GM12878 (cell line): Measurements from ENCODE around the gene TPCN1. TPM values are rescaled to one million over a fixed set of nuclear protein-coding genes. Genes with fewer than 3 reads are reported as not detected.

ENCODE experiments used
- ATAC-seq: fragments of 200-7000 bp; cut with Tn5 transposase; 3 replicates; pipeline ENCODE4 v1.9.1; 2020; ENCODE audit warnings: mild to moderate bottlenecking, moderate library complexity
- BruUV-seq: library from RNA; stranded (reverse); fragments of 400-500 nt; replicated peaks from 2 replicates; lab custom pipeline; 2021; lab: Mats Ljungman, UMichigan
- CTCF ChIA-PET: fragments of 300-600 bp; sonication (Branson Sonifier 250); formaldehyde crosslinking; extraction: SDS; loops from one replicate; lab custom pipeline; 2021; ENCODE audit warnings: inconsistent platforms; lab: Yijun Ruan, JAX
- POLR2A ChIA-PET: fragments of 350-600 bp; formaldehyde crosslinking; extraction: SDS; loops from one replicate; lab custom pipeline; 2021; ENCODE audit warnings: inconsistent platforms; lab: Charles Lee
- RAD21 ChIA-PET: fragments of 300-600 bp; sonication (Branson Sonifier 250); formaldehyde crosslinking; loops from one replicate; lab custom pipeline; 2023; ENCODE audit warnings: antibody characterized with exemption; ENCODE audit not compliant: unreplicated experiment; lab: Charles Lee
- SMC1A ChIA-PET: fragments of 300-600 bp; sonication (Branson Sonifier 250); formaldehyde crosslinking; loops from one replicate; lab custom pipeline; 2023; ENCODE audit not compliant: unreplicated experiment, uncharacterized antibody; lab: Charles Lee
- DNase-seq: peaks from one replicate; pipeline ENCODE4 v3.0.0-alpha.2; 2011; ENCODE audit warnings: low read depth, low spot score
- FAIRE-seq: peaks from 3 replicates; lab custom pipeline; 2011; peaks lifted over from hg19 to GRCh38; lab: Jason Lieb, UNC
- H2AFZ ChIP-seq: 2 replicates; pipeline ENCODE4 v1.6.0; 2011; ENCODE audit warnings: low read depth, low read length, control low read depth; ENCODE audit not compliant: control insufficient read depth
- H3K27ac ChIP-seq: 2 replicates; pipeline ENCODE4 v1.5.1; 2011; ENCODE audit warnings: control low read depth; ENCODE audit not compliant: control insufficient read depth, insufficient read depth
- H3K27me3 ChIP-seq, 2 experiments: replicated peaks in 1 of 2; 2 replicates each; pipeline versions ENCODE4 v1.6.0 to v1.6.1; 2011; ENCODE audit warnings: low read length in 1 of 2; ENCODE audit not compliant: control insufficient read depth in 2 of 2, insufficient read depth in 2 of 2
- H3K36me3 ChIP-seq, 2 experiments: 2 replicates each; pipeline ENCODE4 v1.5.1; 2011; ENCODE audit warnings: low read length in 1 of 2; ENCODE audit not compliant: control insufficient read depth in 2 of 2, insufficient read depth in 2 of 2
- H3K4me1 ChIP-seq: 2 replicates; pipeline ENCODE4 v1.6.1; 2011; ENCODE audit warnings: mild to moderate bottlenecking, low read length, moderate library complexity, mixed read lengths; ENCODE audit not compliant: control insufficient read depth, insufficient read depth
- H3K4me2 ChIP-seq: 2 replicates; pipeline ENCODE4 v1.6.0; 2011; ENCODE audit warnings: control low read depth; ENCODE audit not compliant: control insufficient read depth, insufficient read depth
- H3K4me3 ChIP-seq: fragments of 200-600 bp; sonication (generic); 2 replicates; pipeline ENCODE4 v1.5.1; 2016
- H3K79me2 ChIP-seq: 2 replicates; pipeline ENCODE4 v1.6.0; 2011; ENCODE audit warnings: low read length; ENCODE audit not compliant: control insufficient read depth, insufficient read depth
- H3K9ac ChIP-seq: 2 replicates; pipeline ENCODE4 v1.8.0; 2011; ENCODE audit warnings: low read length, control low read depth, mixed read lengths; ENCODE audit not compliant: control insufficient read depth, insufficient read depth
- H3K9me3 ChIP-seq: replicated peaks from 3 replicates; pipeline ENCODE4 v1.5.1; 2011; ENCODE audit warnings: mild to moderate bottlenecking, low read length; ENCODE audit not compliant: control insufficient read depth, insufficient read depth
- H4K20me1 ChIP-seq: 2 replicates; pipeline ENCODE4 v1.6.0; 2011; ENCODE audit not compliant: control insufficient read depth, insufficient read depth
- BRCA1 ChIP-seq: IDR thresholded peaks from 2 replicates; pipeline ENCODE4 v1.6.1; 2011; ENCODE audit warnings: low read depth, low read length, improper control_type of control experiment
- CBFB ChIP-seq: IDR thresholded peaks from 2 replicates; pipeline ENCODE4 v1.6.1; 2016; ENCODE audit warnings: antibody characterized with exemption, low read depth
- CUX1 ChIP-seq: IDR thresholded peaks from 2 replicates; pipeline ENCODE4 v1.6.1; 2012; ENCODE audit warnings: improper control_type of control experiment, low read depth, low read length; ENCODE audit not compliant: insufficient replicate concordance
- DPF2 ChIP-seq: fragments of 450-650 bp; IDR thresholded peaks from 2 replicates; pipeline ENCODE4 v1.6.1; 2017; ENCODE audit warnings: mild to moderate bottlenecking
- KDM1A ChIP-seq: fragments of 200-600 bp; sonication (generic); IDR thresholded peaks from 2 replicates; pipeline ENCODE4 v1.6.1; 2016; ENCODE audit warnings: borderline replicate concordance
- MLLT1 ChIP-seq: fragments of 450-650 bp; IDR thresholded peaks from 2 replicates; pipeline ENCODE4 v1.6.1; 2016; ENCODE audit warnings: mild to moderate bottlenecking
- NRF1 ChIP-seq: conservative IDR thresholded peaks from 2 replicates; pipeline ENCODE4 v1.6.1; 2011; ENCODE audit warnings: mild to moderate bottlenecking, low read depth, low read length, improper control_type of control experiment
- RFX5 ChIP-seq: IDR thresholded peaks from 2 replicates; pipeline ENCODE4 v1.6.1; 2011; ENCODE audit warnings: low read depth, low read length, improper control_type of control experiment
- SMC3 ChIP-seq: IDR thresholded peaks from 2 replicates; pipeline ENCODE4 v1.6.1; 2011; ENCODE audit warnings: low read length, improper control_type of control experiment, borderline replicate concordance
- SREBF2 ChIP-seq: IDR thresholded peaks from 2 replicates; pipeline ENCODE4 v1.6.1; 2012; ENCODE audit warnings: mild to moderate bottlenecking, low read length
- STAT3 ChIP-seq: IDR thresholded peaks from 2 replicates; pipeline ENCODE4 v1.6.1; 2011; ENCODE audit warnings: low read depth, low read length, improper control_type of control experiment
- TCF7 ChIP-seq: IDR thresholded peaks from 2 replicates; pipeline ENCODE4 v1.6.1; 2014; ENCODE audit warnings: antibody characterized with exemption, borderline replicate concordance
- YY1 ChIP-seq: IDR thresholded peaks from 2 replicates; pipeline ENCODE4 v1.6.1; 2011; ENCODE audit warnings: low read depth, mild to moderate bottlenecking, low read length
- ZBED1 ChIP-seq: IDR thresholded peaks from 2 replicates; pipeline ENCODE4 v1.6.1; 2016; ENCODE audit warnings: borderline replicate concordance
- ZBTB40 ChIP-seq: fragments of 450-650 bp; IDR thresholded peaks from 2 replicates; pipeline ENCODE4 v1.6.1; 2016; ENCODE audit warnings: mild to moderate bottlenecking, moderate library complexity, borderline replicate concordance
- WGBS: methylation state at CpG from one replicate; pipeline ENCODE4 v1.1.6; 2016; ENCODE audit warnings: low lambda C conversion rate; ENCODE audit not compliant: insufficient replicate concordance, insufficient coverage; ENCODE audit errors: missing lambda C conversion rate; 5-methylcytosine and 5-hydroxymethylcytosine counted together
- in situ Hi-C: fragments of 300-500 bp; cut with MboI; formaldehyde crosslinking; loops from 9 replicates; pipeline ENCODE4 v1.14.3; 2018; ENCODE audit warnings: mixed read lengths
- intact Hi-C: fragments of 100-400 bp; cut with micrococcal nuclease; formaldehyde crosslinking; loops from one replicate; pipeline ENCODE4 v1.14.2; 2022; ENCODE audit not compliant: unreplicated experiment
- polyA plus RNA-seq, 11 experiments: library from polyadenylated mRNA; depleted of rRNA in 4 of 11; unstranded in 6 of 11; stranded (reverse) in 5 of 11; fragments of >200 nt; fragmentation: Nextera tagmentation in 4 of 11; fragmentation: Illumina TruSeq in 1 of 11; extraction: Ambion mirVana in 4 of 11; extraction: Trizol in 1 of 11; gene quantifications; 1 replicate in 1 of 11; 2 replicates in 10 of 11; pipeline versions ENCODE4 v1.2.1 to v1.2.3, GENCODE V29; 2011 to 2016; ENCODE audit warnings: inconsistent platforms in 2 of 11, missing spikeins in 2 of 11, low read depth in 1 of 11
- total RNA-seq, 4 experiments: library from RNA; depleted of rRNA in 3 of 4; stranded (reverse); fragments of >200 nt in 3 of 4; fragmentation: Illumina TruSeq in 1 of 4; extraction: Trizol in 1 of 4; gene quantifications; 2 replicates each; pipeline versions ENCODE4 v1.2.1 to v1.2.3, GENCODE V29; 2013 to 2021

The TPCN1 gene
- total and polyA plus RNA-seq, 10 of the 15 experiments (the other 5 are each of a cell fraction or from before 2014, with no cell fraction given): 0.79 to 30.9 (median 19.4) TPM

- no peak overlapping the region for H3K4me3 ChIP-seq
- ChIA-PET POLR2A (no interaction called here), CTCF (no interaction called here), RAD21 (no interaction called here), SMC1A (no interaction called here)
- no peak overlapping the region for H3K9ac ChIP-seq
- no peak overlapping the region for H3K27ac ChIP-seq
- in situ Hi-C loops: no loop called here
- 89% methylated on average over 14 of the region's 14 CpGs for WGBS
- H3K4me2 ChIP-seq: no peak overlapping the region
- no peak overlapping the region for H2AFZ ChIP-seq
- H3K79me2 ChIP-seq: no peaks in the 10 kb centered on the region
- peaks cover 0 to 4% of the 10 kb centered on the region in 2 experiments; a peak in 3 of 4 replicates for H3K36me3 ChIP-seq
- DNase-seq (no peak), FAIRE-seq (no peak), ATAC-seq (no peak)
- no peaks in the 10 kb centered on the region for H3K4me1 ChIP-seq
- intact Hi-C loops: no loop called here
- H3K27me3 ChIP-seq: no peaks in the 10 kb centered on the region
- no TSS peak for BruUV-seq
- no peaks in the 10 kb centered on the region for H3K9me3 ChIP-seq
- no peaks in the 10 kb centered on the region for H4K20me1 ChIP-seq
- TF ChIP-seq STAT3 (no peak), DPF2 (no peak), ZBED1 (no peak), RFX5 (no peak), BRCA1 (no peak), TCF7 (no peak), SREBF2 (no peak), MLLT1 (no peak), CBFB (no peak), CUX1 (no peak), ZBTB40 (no peak), KDM1A (no peak), SMC3 (no peak), YY1 (no peak), NRF1 (no peak)
Measured at GRCh38 chr12:113299619-113300237, 78.5 kb downstream of the TPCN1 start.
